Brain microvascular endothelial cell (primary cell): ENCODE results near the gene HELLS.

ENCODE experiments used
- DNase-seq: peaks from one replicate; pipeline ENCODE4 v3.0.0-alpha.2; 2020
- H3K27ac ChIP-seq: fragments of 250-450 bp; sonication (Bioruptor Pico); 2 replicates; pipeline ENCODE4 v1.5.1; 2020; ENCODE audit warnings: mild to moderate bottlenecking, moderate library complexity
- H3K27me3 ChIP-seq: fragments of 250-450 bp; sonication (Bioruptor Pico); replicated peaks from 2 replicates; pipeline ENCODE4 v1.5.1; 2020; ENCODE audit warnings: mild to moderate bottlenecking
- H3K36me3 ChIP-seq: fragments of 250-450 bp; sonication (Bioruptor Pico); replicated peaks from 2 replicates; pipeline ENCODE4 v1.5.1; 2020; ENCODE audit warnings: mild to moderate bottlenecking
- H3K4me3 ChIP-seq: 2 replicates; pipeline ENCODE4 v1.5.1; 2011; ENCODE audit warnings: low read depth, mild to moderate bottlenecking, control low read depth, low read length, moderate library complexity
- CTCF ChIP-seq: IDR thresholded peaks from 2 replicates; pipeline ENCODE4 v1.5.1; 2011; ENCODE audit warnings: low read depth, mild to moderate bottlenecking, moderate library complexity, low read length, control low read depth, inconsistent platforms; ENCODE audit errors: missing control alignments
- in situ Hi-C: cut with HindIII; loops from 2 replicates; pipeline ENCODE4 v1.10.0; 2017; ENCODE audit warnings: low sequenced_read_pairs, low pct_ligation_motif_present

HELLS gene

GRCh38 chr10:94591461-94592205 is 46.0 kb downstream of the HELLS start:
- in situ Hi-C loops, result no loop called here
- Histone ChIP-seq H3K27me3 (no peaks in the 10 kb centered on the region), H3K4me3 (no peak overlapping the region), H3K36me3 (no peaks in the 10 kb centered on the region), H3K27ac (no peak overlapping the region)
- DNase-seq, result no peak
- TF ChIP-seq CTCF, result no peak

- DNase-seq, result no peak
- in situ Hi-C loops, result no loop called here
- Histone ChIP-seq H3K27ac (no peak overlapping the region), H3K4me3 (no peak overlapping the region), H3K36me3 (no peaks in the 10 kb centered on the region), H3K27me3 (no peaks in the 10 kb centered on the region)
- TF ChIP-seq CTCF, result no peak
Observed at GRCh38 chr10:94602729-94603515, 57.3 kb downstream of the HELLS start.

GRCh38 chr10:94607111-94607510 is 61.5 kb downstream of the HELLS start:
- no peak for TF ChIP-seq CTCF
- no peak for DNase-seq
- H3K27me3 ChIP-seq, result no peaks in the 10 kb centered on the region
- no peaks in the 10 kb centered on the region for H3K36me3 ChIP-seq
- H3K4me3 ChIP-seq, result no peak overlapping the region
- H3K27ac ChIP-seq, result no peak overlapping the region
- in situ Hi-C loops, result no loop called here

- Histone ChIP-seq H3K36me3 (no peaks in the 10 kb centered on the region), H3K27me3 (no peaks in the 10 kb centered on the region), H3K4me3 (no peak overlapping the region), H3K27ac (no peak overlapping the region)
- in situ Hi-C loops, result no loop called here
- no peak for DNase-seq
- TF ChIP-seq CTCF, result no peak
Observed at GRCh38 chr10:94608559-94608958, 63.0 kb downstream of the HELLS start.

GRCh38 chr10:94614558-94614957 is 69.0 kb downstream of the HELLS start:
- no peak for DNase-seq
- H3K27ac ChIP-seq, result no peak overlapping the region
- H3K4me3 ChIP-seq, result no peak overlapping the region
- H3K36me3 ChIP-seq, result no peaks in the 10 kb centered on the region
- in situ Hi-C loops, result no loop called here
- no peak for TF ChIP-seq CTCF
- H3K27me3 ChIP-seq, result no peaks in the 10 kb centered on the region
